ENCODE data around the gene CCDC142.

Gene CCDC142

DNA sequence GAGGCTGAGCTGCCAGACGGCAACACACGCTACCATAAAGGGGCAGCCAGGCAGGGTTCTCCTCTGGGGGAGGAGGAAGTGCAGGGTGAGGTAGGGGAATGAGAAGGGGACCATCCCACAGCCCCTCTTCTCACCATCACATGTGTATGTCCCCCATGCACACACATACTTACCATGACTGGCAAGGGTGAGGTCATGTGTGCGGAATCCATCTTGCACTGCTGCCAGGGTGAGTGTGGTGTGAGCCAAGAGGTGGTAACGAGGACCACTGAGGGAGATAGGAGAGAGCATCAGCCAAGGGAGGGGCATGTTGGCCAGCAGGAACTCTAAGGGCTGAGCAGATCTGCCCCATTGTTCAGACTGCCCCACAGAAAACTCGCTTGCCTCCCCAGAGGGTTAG, 54.1 kb downstream of the CCDC142 start:
- no peak overlapping the region for H3K4me3 ChIP-seq (ENCODE audit: control insufficient read depth, low read depth, low read length)
- no peak for DNase-seq (ENCODE audit: low read depth)
- TF ChIP-seq, protein P1, sequence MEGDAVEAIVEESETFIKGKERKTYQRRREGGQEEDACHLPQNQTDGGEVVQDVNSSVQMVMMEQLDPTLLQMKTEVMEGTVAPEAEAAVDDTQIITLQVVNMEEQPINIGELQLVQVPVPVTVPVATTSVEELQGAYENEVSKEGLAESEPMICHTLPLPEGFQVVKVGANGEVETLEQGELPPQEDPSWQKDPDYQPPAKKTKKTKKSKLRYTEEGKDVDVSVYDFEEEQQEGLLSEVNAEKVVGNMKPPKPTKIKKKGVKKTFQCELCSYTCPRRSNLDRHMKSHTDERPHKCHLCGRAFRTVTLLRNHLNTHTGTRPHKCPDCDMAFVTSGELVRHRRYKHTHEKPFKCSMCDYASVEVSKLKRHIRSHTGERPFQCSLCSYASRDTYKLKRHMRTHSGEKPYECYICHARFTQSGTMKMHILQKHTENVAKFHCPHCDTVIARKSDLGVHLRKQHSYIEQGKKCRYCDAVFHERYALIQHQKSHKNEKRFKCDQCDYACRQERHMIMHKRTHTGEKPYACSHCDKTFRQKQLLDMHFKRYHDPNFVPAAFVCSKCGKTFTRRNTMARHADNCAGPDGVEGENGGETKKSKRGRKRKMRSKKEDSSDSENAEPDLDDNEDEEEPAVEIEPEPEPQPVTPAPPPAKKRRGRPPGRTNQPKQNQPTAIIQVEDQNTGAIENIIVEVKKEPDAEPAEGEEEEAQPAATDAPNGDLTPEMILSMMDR (IDR thresholded peaks at IDR 0.05; ENCODE audit: control insufficient read depth, insufficient read depth, low read depth, low read length, missing control alignments), result no peak

- TF ChIP-seq, protein P1 (IDR thresholded peaks at IDR 0.05; ENCODE audit: control insufficient read depth, insufficient read depth, low read depth, low read length, missing control alignments), result peak; percentile 10
- no peak overlapping the region for H3K4me3 ChIP-seq (ENCODE audit: control insufficient read depth, low read depth, low read length)
- DNase-seq (ENCODE audit: low read depth), result no peak
Observed at GRCh38 chr2:74427551-74427950, 55.2 kb downstream of the CCDC142 start.

DNA sequence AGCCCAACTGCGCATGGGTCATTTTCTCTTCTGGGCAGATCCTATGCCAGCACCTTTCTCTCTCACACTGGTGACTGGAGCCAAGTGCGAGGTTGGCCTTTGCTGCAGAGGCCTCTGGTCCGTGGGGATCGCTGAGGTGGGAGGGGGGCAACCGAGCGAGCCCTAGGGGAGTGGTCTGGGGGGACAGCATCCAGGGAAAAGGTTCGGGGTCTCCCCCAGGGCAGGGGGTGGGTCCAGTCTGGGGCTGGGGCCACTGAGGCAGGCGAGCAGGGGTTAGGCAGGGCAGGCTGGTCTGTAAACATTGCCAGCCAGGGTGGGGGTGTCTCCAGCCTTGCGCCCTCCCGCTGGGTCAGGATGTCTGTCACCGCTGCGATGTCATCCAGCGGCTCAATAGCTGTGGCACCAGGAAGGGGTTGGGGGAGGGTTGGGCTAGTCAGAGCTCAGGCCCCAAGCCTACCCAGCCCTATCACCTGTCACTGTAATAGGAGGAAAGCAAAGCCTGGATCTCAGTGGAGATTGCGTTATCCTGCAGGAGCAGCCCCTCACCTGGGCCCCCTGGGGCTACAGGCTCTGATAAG, 56.5 kb downstream of the CCDC142 start:
- DNase-seq (ENCODE audit: low read depth), result no peak
- H3K4me3 ChIP-seq (ENCODE audit: control insufficient read depth, low read depth, low read length), result no peak overlapping the region
- TF ChIP-seq, protein P1 (IDR thresholded peaks at IDR 0.05; ENCODE audit: control insufficient read depth, insufficient read depth, low read depth, low read length, missing control alignments), result no peak

DNA sequence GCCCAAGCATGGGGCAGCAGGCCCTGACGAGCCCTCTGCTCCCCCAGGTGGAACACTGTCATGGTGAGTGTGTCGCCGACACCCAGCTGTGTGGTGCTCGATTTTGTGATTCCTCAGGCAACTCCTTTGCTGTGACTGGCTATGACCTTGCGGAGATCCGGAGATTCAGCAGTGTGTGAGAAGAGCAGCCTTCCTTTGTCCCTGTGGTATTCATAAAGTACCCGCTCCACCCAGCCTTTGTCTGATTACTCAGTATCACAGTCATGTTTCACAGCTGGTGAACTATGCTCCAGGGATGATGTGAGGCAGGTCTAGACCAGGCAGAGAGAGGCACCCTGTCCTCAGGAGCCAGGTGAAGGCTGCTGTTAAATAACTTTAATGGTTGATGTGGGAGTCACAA, 57.3 kb downstream of the CCDC142 start:
- H3K4me3 ChIP-seq (ENCODE audit: control insufficient read depth, low read depth, low read length), result no peak overlapping the region
- DNase-seq (ENCODE audit: low read depth), result no peak
- TF ChIP-seq, protein P1 (IDR thresholded peaks at IDR 0.05; ENCODE audit: control insufficient read depth, insufficient read depth, low read depth, low read length, missing control alignments), result no peak

- DNase-seq (ENCODE audit: low read depth), result no peak
- TF ChIP-seq, protein P1 (IDR thresholded peaks at IDR 0.05; ENCODE audit: control insufficient read depth, insufficient read depth, low read depth, low read length, missing control alignments), result no peak
- H3K4me3 ChIP-seq (ENCODE audit: control insufficient read depth, low read depth, low read length), result no peak overlapping the region
Observed at GRCh38 chr2:74424995-74425406, 57.8 kb downstream of the CCDC142 start.

DNA sequence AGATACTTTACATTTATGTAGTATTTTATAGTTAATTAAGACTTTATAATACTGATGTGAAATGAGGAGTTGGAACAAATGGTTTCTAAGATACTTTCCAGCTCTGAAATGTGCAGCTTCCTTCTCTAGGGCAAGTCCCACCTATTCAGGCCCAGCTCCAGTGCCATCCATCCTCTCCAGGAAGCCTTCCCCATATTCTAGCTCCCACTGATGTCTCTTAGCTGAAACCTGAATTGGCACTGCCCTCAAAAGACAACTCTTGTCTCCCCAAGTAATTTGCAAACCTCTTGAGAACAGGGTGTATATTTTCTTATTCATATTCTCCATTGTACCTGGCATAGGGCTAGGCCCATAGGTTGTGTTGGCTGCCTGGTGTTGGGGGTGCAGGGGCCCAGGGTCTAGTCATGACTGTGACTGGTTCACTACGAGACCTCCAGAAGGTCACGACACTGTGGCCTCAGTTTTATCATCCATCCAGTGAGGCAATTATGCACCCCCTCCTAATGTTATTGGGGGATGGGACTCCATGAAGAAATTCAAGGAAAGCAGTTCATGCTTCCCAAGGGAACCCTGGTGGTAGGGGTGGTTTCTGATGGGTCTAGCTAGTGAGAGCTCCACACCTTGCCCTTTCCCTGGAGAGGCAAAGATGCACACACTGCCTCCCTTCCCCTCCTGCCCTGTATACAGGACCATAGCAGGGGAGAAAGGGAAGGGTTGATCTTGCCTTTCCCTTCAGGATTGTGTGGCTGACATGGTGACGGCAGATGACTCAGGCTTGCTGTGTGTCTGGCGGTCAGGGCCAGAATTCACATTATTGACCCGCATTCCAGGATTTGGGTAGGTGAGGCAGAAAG, 58.4 kb downstream of the CCDC142 start:
- no peak overlapping the region for H3K4me3 ChIP-seq (ENCODE audit: control insufficient read depth, low read depth, low read length)
- TF ChIP-seq, protein P1 (IDR thresholded peaks at IDR 0.05; ENCODE audit: control insufficient read depth, insufficient read depth, low read depth, low read length, missing control alignments), result no peak
- DNase-seq (ENCODE audit: low read depth), result no peak

All from AG09309 (cell line).